HUES6 (cell line): ENCODE results near the gene IL36A.

Experiments used
- H3K27ac ChIP-seq: 2 replicates; pipeline ENCODE4 v1.7.0; 2013; ENCODE audit warnings: low read depth, mild to moderate bottlenecking, low read length, inconsistent platforms
- H3K27me3 ChIP-seq: 2 replicates; pipeline ENCODE4 v1.6.1; 2013; ENCODE audit warnings: low read length; ENCODE audit not compliant: control insufficient read depth, insufficient read depth
- H3K36me3 ChIP-seq: 2 replicates; pipeline ENCODE4 v1.6.1; 2013; ENCODE audit warnings: low read length; ENCODE audit not compliant: control insufficient read depth, insufficient read depth
- H3K4me1 ChIP-seq: 2 replicates; pipeline ENCODE4 v1.6.1; 2013; ENCODE audit warnings: low read length; ENCODE audit not compliant: control insufficient read depth, insufficient read depth
- H3K4me3 ChIP-seq: 2 replicates; pipeline ENCODE4 v1.5.1; 2013; ENCODE audit warnings: low read depth, low read length
- H3K9ac ChIP-seq: one replicate; pipeline ENCODE4 v1.6.1; 2013; ENCODE audit warnings: mild to moderate bottlenecking, low read length
- H3K9me3 ChIP-seq: 2 replicates; pipeline ENCODE4 v1.6.1; 2013; ENCODE audit warnings: low read depth, low read length; ENCODE audit not compliant: control insufficient read depth, insufficient read depth

Gene IL36A

GRCh38 chr2:113005030-113005509, at the start of gene IL36A:
IL36A (plus strand) TSS chr2:113005459; CDS start chr2:113005872, 413 bp downstream.
- Histone ChIP-seq H3K4me3 (no peak within 1 kb of the TSS), H3K36me3 (no peaks in the 10 kb centered on the region), H3K27ac (no peak within 1 kb of the TSS), H3K9ac (no peak within 1 kb of the TSS), H3K27me3 (no peaks in the 10 kb centered on the region; the same call in 1 of the 2 replicates), H3K4me1 (no peaks in the 10 kb centered on the region), H3K9me3 (peaks cover 16% of the 10 kb centered on the region)

- H3K9ac ChIP-seq, result no peak overlapping the region
- H3K9me3 ChIP-seq, result no peaks in the 10 kb centered on the region
- peaks cover 3% of the 10 kb centered on the region; the same call in 1 of the 2 replicates for H3K4me1 ChIP-seq
- 0 out of 2 replicates have a peak, but pooled peaks cover 5% of the 10 kb centered on the region for H3K27me3 ChIP-seq
- no peak overlapping the region for H3K4me3 ChIP-seq
- no peak overlapping the region for H3K27ac ChIP-seq
- no peaks in the 10 kb centered on the region for H3K36me3 ChIP-seq
Measured at GRCh38 chr2:112957511-112957910, 47.7 kb upstream of the IL36A start.

GRCh38 chr2:112958428-112959108, 46.7 kb upstream of the IL36A start:
- Histone ChIP-seq H3K27me3 (0 out of 2 replicates have a peak, but pooled peaks cover 5% of the 10 kb centered on the region), H3K9ac (no peak overlapping the region), H3K4me3 (no peak overlapping the region), H3K27ac (no peak overlapping the region), H3K9me3 (no peaks in the 10 kb centered on the region), H3K4me1 (peaks cover 3% of the 10 kb centered on the region; the same call in 1 of the 2 replicates), H3K36me3 (no peaks in the 10 kb centered on the region)

GRCh38 chr2:112959109-112959812, 46.0 kb upstream of the IL36A start:
- H3K27me3 ChIP-seq, result 0 out of 2 replicates have a peak, but pooled peaks cover 5% of the 10 kb centered on the region
- H3K36me3 ChIP-seq, result no peaks in the 10 kb centered on the region
- H3K9ac ChIP-seq, result no peak overlapping the region
- H3K4me1 ChIP-seq, result peaks cover 3% of the 10 kb centered on the region; the same call in 1 of the 2 replicates
- H3K4me3 ChIP-seq, result no peak overlapping the region
- H3K9me3 ChIP-seq, result no peaks in the 10 kb centered on the region
- H3K27ac ChIP-seq, result no peak overlapping the region

GRCh38 chr2:112960230-112960825, 44.9 kb upstream of the IL36A start:
- H3K27ac ChIP-seq, result no peak overlapping the region

GRCh38 chr2:112962308-112963175, 42.7 kb upstream of the IL36A start:
- H3K4me3 ChIP-seq, result no peak overlapping the region
- no peak overlapping the region for H3K27ac ChIP-seq

More at GRCh38 chr2:112960230-112960825, 44.9 kb upstream of the IL36A start:
- H3K4me3 ChIP-seq, result no peak overlapping the region
- H3K9me3 ChIP-seq, result no peaks in the 10 kb centered on the region
- H3K36me3 ChIP-seq, result no peaks in the 10 kb centered on the region
- peaks cover 3% of the 10 kb centered on the region; the same call in 1 of the 2 replicates for H3K4me1 ChIP-seq
- H3K27me3 ChIP-seq, result 0 out of 2 replicates have a peak, but pooled peaks cover 5% of the 10 kb centered on the region
- H3K9ac ChIP-seq, result no peak overlapping the region

GRCh38 chr2:112967023-112967422, 38.2 kb upstream of the IL36A start:
- Histone ChIP-seq H3K36me3 (no peaks in the 10 kb centered on the region), H3K9ac (no peak overlapping the region), H3K9me3 (no peaks in the 10 kb centered on the region), H3K4me1 (no peaks in the 10 kb centered on the region), H3K27ac (no peak overlapping the region), H3K4me3 (no peak overlapping the region), H3K27me3 (peaks cover 10% of the 10 kb centered on the region)

More at GRCh38 chr2:112962308-112963175, 42.7 kb upstream of the IL36A start:
- peaks cover 3% of the 10 kb centered on the region; the same call in 1 of the 2 replicates for H3K4me1 ChIP-seq
- no peaks in the 10 kb centered on the region for H3K9me3 ChIP-seq
- H3K27me3 ChIP-seq, result no peaks in the 10 kb centered on the region
- H3K9ac ChIP-seq, result no peak overlapping the region
- H3K36me3 ChIP-seq, result no peaks in the 10 kb centered on the region

GRCh38 chr2:112972423-112973086, 32.7 kb upstream of the IL36A start:
- Histone ChIP-seq H3K4me1 (no peaks in the 10 kb centered on the region), H3K4me3 (no peak overlapping the region), H3K27me3 (peaks cover 26% of the 10 kb centered on the region), H3K9ac (no peak overlapping the region), H3K27ac (no peak overlapping the region), H3K9me3 (no peaks in the 10 kb centered on the region), H3K36me3 (no peaks in the 10 kb centered on the region)

- H3K27ac ChIP-seq, result no peak overlapping the region
- H3K27me3 ChIP-seq, result peaks cover 29% of the 10 kb centered on the region
- no peaks in the 10 kb centered on the region for H3K4me1 ChIP-seq
- H3K9ac ChIP-seq, result no peak overlapping the region
- no peak overlapping the region for H3K4me3 ChIP-seq
- no peaks in the 10 kb centered on the region for H3K9me3 ChIP-seq
- H3K36me3 ChIP-seq, result no peaks in the 10 kb centered on the region
Measured at GRCh38 chr2:112973156-112973555, 32.1 kb upstream of the IL36A start.

GRCh38 chr2:112977559-112978056, 27.7 kb upstream of the IL36A start, which contains the start of gene IL36G:
IL36G (plus strand) TSS chr2:112978006; CDS start chr2:112978639, 633 bp downstream.
- H3K9ac ChIP-seq, result no peak within 1 kb of the TSS
- no peak within 1 kb of the TSS for H3K4me3 ChIP-seq
- H3K36me3 ChIP-seq, result no peaks in the 10 kb centered on the region
- no peaks in the 10 kb centered on the region for H3K9me3 ChIP-seq
- H3K4me1 ChIP-seq, result no peaks in the 10 kb centered on the region
- peaks cover 36% of the 10 kb centered on the region for H3K27me3 ChIP-seq
- H3K27ac ChIP-seq, result no peak within 1 kb of the TSS
